GM04504 (cell line): ENCODE results near the gene TAPT1.
"Not testable (repeated sequence)": the region's sequence is repeated elsewhere in the genome, so short reads cannot be mapped to it uniquely, and the experiment has no call there.

ENCODE experiments used
- DNase-seq: peaks from one replicate; pipeline ENCODE4 v3.0.0-alpha.2; 2012; ENCODE audit warnings: low read depth

The TAPT1 gene

DNA sequence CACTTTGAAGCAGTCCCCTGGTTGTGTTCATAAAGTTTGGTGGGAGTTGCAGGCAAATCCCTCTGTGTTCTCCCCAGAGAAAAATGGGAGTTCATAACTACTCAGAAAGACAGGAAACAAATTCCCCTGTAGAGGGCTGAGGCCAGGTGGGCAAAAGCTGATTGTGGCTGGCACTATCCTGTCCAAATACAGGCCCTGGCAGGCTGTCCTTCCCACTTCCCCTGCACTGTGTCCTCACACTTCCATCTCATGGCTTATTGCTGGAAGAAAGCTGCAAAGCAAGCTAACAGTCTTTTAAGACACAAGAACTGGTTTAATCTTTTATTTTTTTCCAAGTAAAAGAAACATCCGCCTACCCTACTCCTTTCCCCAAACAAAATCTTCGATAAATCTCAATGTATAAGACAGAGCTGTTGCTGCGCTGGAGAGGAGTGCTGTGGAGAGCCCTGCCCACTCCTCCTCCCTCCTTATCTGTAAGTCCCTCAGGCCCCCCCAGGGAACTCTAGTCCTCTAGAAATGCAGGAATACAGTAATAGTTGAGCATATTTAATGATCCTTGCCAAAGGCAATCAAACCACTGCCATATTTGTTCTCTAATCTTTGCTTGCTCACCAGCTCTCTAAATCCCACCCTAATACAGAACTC is 14.0 kb downstream of the TAPT1 start:
- DNase-seq: no peak

DNA sequence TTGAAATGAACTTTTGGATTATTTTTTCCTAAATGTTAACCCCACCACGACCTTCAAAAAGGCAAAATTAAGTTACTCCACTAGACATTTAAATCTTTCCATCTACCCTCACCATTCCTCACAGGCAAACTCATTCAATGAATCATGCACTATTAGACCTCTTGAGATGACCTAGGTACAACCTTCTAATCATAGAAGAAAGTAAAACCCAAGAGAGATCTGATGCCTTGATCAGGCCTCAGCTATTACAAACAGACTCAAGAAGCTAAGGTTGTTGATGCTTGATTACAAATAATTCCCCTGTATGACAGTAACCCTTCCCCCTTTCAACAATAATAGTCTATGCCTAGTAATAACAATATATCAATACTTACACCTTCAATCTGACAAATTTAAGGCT is 18.9 kb downstream of the TAPT1 start:
- no peak for DNase-seq

DNA sequence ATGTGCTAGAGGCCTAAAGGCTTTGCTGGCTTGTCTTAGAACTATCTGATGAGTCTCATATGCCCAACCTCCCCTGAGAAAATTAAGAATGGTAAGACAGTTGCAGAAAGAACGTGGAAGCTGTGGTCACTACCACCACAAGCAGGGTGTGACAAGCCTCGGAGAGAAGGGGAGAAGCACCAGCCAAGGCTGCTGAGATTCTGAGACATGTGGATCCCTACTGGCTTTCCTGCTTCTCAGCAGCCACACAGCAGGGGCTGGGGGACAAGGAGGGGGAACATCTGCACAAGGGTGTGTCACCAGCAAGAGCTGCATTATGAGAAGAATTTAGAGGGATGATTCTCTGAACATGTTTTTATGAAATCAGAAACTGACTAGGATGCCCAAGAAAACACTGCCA is 19.4 kb downstream of the TAPT1 start:
- DNase-seq: no peak

DNA sequence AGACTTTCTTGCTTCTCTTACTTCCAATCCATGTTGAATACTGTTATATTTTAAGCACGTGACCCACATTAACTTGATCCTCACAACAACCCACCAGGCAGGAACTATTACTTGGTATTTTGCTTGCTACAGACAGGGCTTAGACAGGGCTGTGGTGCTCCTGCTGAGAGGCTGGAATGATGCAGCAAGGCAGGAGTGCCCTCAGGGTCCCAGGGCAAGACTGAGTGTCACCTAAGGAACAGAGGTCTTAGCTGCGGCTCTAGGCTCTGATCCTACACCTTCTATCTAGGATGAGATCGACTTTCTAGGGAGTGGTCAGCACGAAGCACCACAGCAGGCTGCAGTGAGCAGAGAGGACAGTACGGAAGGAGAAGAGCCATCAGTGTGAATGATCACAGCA is 20.0 kb downstream of the TAPT1 start:
- no peak for DNase-seq

DNA sequence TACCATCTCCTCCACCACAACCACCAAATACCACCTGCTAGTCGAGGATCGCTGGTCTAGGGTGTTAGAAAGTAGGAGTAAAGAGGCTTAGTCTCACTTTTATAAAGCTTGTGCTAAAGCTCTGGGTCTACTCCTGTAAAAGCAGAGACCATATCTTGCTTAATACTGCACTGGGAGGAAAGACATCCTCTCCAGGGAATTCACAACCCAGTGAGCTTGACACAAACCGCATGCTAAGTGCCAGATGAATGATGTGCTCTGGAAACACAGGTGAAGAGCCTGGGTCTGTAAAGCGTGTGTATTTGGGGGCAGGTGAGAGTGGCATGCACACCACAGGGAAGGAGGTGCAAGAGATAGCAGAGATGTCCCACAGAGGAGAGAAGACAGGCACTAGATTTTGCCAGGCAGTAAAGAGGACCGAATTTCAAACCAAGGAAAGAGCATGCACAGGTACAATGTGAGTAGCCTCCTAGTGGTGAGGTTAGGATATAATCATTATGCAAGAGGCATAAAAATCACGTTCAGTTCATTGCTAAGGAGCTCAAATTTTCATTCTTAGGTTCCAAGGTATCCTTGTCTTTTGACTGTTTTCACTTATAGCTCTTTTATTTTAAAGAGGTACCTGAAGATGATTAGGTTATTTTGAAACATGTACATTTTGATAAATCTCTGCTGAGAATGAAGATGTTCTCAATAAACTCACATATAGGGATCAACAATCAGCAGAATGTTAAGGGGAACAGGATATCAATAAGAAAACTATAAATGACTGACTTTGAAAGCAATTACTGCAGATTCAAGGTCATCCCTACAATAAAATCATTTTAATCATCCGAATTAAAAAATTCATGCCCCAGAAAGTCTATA is 20.7 kb downstream of the TAPT1 start:
- no peak for DNase-seq

DNA sequence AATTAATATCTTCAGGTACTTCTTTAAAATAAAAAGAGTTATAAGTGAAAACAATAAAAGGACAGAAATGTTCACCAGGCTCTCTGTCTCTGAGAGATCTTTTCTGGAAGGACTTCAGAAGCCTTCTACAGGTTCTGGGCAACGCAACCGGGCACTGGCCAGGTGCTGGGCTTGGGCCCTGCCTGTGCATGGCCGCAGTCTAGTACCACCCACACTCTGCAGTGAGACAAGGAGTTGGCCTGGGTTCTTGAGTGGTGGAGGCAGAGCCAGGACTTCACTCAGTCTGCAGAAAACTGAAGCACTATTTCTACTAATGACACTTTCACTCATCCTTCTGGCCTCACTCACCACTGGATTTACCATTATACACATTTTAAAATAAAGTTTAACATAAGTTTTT is 21.8 kb downstream of the TAPT1 start:
- no peak for DNase-seq

DNA sequence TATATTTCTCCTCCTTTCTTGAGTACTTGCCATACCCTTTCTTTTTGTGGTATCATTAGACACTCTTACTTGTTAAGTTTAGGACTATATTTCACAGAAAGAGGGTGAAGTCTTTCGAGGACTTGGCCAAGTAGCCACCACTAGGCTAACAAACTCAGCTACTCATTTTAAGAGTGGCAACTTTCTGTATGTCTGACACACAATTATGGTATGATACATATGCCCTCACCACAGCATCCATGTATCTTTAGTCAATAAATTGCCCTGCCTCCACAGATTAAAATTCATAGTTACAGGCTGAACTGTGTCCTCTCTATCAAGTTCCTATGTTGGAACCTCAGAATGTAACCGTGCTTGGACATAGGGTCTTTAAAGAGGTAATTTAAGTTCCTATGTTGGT is 23.2 kb downstream of the TAPT1 start:
- no peak for DNase-seq

DNA sequence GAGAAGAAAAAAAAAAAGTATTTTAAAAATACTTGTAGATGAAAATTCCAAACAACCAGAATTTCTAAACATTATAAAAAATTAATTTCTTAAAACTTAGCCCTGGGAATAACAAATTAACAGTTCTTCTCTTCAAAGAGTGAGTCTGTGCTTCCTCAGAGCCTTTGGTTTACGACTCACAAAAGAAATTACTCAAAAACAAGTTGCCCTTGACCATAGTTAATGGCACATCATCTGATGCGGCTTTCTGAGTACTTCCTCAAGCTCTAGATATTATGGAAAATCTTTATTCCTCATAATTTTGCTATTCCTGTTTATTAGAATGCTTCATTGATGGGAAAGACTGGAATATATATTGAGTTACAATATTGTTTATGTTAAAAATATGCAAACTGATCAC is 23.7 kb downstream of the TAPT1 start:
- no peak for DNase-seq

DNA sequence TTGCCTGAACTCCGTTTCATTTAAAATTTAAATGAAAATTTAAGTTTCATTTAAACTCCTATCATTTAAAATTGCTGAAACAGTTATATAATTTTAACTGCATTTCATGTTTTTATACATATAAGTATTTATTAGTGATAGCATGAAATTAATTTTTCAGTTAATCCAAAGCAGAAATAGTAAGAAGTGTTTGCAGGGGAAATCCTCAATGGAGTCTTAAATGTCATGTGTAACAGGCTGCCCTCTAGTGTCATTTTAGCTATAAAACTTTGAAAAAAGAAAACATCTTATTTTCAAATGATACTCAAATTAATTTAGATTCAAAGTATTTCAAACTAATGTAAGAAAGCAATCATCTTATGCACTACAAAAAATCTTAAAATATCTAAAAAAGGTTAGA is 27.2 kb downstream of the TAPT1 start:
- DNase-seq: no peak

DNA sequence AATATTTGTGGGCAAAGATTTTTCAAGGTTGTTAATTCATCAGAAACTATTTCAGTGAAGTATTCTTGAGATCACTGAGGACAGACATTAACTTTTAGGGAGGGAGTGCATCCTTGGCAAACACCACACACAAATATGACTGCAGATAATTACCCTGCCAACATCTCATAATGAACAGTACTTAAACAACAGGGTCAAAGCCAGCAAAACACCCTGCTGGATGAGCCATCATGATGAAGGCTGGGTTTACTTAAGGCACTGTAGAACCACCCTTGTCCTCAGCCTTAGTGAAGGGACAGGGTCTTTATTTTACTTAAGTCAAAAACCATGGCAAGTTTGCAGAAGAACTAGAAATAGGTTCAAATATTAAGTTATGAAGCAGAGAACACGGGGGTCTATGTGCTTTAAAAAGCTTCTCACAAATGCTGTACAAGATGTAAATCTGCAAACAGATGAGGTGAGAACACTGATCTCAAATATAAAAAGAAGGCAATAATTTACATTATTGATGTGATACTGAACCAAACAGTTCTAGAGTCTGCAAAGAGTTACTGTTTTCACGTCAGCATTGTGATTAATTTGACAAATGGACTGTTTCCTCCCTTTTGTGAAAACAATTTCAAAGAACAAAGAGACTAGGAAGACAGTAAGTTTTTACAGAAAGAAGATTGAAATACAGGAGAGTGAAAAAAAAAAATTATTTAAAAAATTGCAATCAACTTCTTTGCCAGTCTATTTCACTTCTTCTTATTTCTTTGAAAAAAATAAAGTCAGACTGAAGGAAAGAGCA is 28.2 kb downstream of the TAPT1 start:
- DNase-seq: no peak

DNA sequence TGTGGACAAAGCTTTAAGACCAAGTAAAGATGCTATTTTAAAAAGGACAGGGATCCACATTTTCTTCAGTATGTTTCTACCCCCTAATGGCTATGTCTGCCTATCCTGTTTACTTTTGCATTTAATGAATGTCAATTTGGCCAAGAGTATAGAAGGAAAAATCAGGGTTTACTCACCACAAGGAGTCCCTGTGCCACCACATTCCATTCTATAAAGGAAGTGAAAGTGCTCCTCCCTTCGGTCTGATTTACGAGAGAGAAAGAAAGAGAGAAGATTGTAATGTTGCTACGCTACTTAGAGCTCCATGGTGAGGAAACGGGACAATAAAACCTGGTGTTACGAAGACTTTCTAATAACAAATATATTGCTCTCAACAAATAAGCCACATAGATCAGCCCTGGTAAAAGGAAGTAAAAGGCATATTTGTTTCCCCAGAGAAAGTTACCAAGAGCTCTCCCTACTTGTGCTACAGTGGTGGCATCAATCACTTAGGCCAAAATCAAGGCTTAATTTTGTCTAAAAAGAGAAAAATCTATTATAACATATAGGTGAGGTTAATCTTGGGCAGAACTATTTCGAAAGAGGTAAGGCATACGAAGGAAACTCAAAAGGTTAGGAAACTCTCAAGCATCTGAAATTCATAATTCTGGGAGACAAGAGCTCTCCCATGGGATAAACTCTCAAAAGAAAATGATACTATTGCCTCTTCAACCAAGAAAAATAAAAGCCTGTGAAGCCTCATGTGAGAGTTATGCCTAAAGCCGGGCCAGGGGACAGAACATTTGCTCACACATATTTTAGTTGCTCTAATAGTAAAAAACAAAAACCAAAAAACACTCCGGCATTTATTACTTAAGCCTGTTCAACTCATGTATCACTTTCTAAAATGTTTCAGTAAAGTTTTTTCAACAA is 29.5 kb downstream of the TAPT1 start:
- peak; percentile 53 for DNase-seq

DNA sequence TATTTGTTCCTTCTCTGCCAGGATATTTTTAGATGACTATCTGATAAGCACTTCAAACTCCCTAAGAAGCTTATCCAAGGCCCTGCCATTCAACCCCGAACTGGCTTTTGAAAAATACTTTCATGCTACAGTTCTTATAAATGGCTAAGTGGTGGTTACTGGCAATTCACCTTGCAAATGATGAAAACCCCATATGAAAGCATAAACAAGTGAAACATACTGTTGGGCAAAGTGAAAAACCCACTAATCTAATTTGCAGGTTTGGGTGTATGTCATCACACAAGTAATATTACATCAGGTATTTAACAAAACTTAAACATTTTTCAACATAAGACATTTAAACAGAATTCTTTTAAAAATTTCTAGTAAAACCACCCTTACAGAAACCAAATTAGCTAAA is 31.1 kb downstream of the TAPT1 start:
- DNase-seq: no peak

DNA sequence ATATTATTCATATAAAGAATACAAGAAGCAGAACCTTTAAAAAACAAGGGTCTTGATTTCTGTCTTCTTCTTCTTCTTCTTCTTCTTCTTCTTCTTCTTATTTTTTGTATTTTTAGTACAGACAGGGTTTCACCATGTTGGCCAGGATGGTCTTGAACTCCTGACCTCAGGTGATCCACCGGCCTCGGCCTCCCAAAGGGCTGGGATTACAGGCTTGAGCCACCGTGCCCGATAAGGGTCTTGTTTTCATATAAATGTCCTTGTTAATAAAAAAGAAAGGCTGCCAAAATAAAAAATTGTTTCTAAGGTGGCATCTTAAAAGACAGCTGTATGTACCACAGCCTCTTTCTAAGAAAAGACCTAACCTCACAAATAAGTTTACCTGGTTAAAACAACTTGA is 31.5 kb downstream of the TAPT1 start:
- DNase-seq: not testable (repeated sequence)

DNA sequence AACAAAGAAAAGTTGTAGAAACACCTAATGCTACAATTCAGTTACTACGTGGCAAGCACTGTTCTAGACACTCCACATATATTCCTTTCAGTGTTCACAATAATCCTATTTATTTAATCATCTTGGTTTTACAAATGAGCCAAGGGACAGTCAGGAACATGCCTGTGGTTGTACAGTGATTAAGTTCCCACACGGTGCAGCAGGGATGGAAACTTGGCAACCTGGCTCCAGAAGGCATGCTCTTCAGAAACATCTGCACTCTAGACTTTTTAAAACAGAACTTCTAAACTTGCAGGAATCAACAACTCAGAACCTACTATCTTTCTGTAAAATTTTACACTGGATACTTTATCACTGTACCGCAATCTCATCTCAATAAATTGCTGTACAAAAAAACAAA is 32.1 kb downstream of the TAPT1 start:
- no peak for DNase-seq

DNA sequence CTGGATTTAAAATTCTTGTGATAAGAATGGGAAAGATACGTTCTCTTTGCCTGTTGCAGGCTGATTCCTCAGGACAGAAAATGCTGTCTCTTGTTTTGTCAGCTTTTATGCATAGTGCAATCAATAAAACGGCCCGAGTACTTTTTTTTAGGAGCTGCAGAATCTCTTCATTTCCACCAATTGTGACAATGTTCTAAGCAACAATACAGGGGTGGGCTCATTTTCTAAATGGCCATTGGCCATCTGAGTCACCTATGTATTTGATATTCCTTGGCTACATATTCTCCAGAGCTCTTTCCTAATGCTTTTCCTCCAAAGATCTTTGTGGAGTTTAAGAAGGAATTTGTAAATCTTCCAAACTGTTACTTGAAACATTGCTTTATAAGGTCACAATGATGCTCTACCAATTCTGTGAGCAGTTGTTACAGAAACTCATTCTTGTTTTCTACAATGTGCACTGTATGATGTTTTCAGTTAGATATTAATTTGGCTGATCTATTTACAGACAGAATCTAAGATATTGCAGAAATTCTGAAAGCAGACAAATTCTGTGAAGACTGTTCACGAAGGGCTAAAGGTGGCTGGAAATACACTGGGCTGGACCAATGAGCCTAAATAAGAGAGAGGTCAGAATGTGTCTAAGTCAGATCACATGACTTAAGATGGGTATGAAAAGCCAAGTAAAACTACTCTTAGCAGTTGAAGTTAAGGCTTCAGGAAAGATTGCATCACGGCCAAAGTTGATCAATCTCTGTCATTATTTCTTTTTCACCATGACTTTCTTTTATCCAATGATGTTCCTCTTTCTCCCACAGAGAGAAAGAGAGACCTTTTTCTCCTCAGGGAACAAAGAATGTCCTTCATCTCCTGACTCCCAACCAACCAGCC is 33.4 kb downstream of the TAPT1 start:
- no peak for DNase-seq

DNA sequence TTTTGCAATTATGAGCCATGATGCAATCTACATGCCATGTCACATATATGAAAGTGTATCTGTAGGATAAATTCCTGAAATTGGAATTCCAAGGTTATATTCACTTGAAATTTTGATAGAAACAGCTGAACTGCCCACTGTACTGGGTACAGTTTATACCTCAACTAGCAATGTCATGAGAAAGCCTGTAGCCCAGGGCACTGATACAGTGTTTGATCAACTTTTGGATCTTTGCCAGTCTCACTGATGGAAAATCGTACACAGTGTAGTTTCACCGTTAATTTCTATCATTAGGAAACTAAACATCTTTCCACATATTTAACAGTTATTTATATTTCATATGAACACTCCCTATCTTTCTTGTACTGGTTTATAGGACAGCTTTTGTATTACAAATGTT is 34.2 kb downstream of the TAPT1 start:
- no peak for DNase-seq

DNA sequence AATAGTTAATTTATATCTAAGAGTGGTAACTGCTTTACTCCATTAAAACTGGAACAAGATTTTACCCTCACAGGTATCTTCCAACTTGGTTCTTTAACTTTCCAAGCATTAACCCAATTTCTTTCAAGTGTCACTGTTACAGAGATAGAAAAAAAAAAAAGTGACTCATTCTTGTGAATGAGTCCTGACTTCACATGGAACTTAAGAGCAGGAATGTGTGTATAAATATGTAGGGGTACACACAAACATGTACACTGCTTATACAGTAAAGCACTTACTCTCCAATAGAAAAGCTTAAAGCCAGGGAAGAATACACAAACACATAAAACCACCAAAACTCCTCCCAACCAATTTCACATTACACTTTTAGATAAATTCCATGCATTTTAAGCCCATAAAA is 38.8 kb downstream of the TAPT1 start:
- DNase-seq: no peak

DNA sequence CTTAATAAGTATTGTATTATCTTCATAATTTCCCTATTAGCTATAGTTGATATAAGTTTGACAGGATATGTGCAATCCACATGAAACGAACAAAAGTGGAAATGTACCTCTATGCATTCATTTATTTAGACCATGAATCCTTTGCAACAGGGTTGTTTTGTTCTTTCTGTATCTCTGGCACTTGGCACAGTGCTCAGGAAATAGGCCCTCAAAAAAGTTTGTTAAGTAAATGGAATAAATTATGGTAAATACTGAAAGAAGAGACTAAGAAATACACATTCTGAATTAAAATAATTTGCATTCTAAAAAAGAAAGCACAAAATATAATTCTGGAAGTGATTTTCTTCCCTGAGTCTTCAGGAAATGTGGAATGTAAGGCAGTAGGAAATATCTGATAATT is 39.3 kb downstream of the TAPT1 start:
- DNase-seq: no peak

DNA sequence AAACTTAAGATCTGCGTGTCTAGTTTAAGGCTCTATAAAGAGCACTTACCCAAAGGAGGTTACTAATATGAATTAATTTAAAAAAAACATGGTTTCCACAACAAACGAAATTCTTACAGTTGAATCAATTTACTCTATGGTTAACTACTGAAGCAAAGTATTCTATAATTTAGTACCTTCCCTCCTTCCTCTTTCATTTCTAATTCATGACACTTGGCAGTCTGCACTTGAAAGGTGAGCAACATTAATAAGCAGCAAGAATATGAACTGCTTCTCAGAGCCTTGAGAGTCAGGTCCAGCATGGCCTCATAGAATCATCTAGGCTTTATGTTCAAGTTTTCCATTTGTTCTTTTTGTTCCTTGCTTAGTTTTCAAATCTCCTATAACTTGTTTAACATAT is 42.7 kb downstream of the TAPT1 start:
- DNase-seq: no peak

DNA sequence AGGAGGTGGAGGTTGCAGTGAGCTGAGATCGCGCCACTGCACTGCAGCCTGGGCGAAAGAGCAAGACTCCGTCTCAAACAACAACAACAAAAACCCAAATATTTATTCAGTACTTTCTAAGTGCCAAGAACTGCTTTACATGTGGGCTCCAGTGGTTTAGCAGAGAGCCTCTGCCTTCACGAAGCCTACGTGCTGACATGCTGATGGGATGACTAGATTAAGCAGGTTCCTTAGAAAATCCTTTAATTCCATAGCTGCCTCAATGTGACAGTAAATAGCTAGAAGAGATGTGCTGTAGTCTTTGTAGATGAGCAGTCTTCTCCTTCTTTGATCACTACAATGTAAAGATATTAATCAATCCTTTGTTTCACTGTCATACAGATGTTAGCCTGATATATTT is 49.6 kb downstream of the TAPT1 start:
- DNase-seq: no peak

DNA sequence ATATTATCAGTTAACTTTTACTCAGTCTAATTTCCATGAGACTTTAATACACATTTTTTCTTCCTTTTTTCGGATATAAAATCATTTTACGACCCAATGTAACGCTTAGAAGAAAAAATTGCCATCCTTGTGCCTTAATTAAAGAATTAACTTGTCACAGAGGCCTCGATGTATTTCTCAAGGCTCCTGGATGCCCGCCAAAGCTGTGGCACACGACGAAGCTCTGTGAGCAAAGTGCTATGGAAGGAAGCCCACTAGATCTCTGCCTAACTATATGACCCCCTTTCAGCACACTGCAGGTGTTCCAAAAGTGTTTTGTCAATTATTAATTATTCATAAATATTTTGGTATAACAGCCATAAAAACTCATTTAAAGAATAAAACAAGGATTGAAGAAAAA is 54.4 kb downstream of the TAPT1 start:
- no peak for DNase-seq
